Measurements from ENCODE around the gene ZNHIT6. TPM values are rescaled to one million over a fixed set of nuclear protein-coding genes. Genes with fewer than 3 reads are reported as not detected.

The ZNHIT6 gene
- polyA plus RNA-seq, 1 donor (not counting 4 experiments of a cell fraction or from before 2014, with no cell fraction given) = 20.9 TPM

DNA sequence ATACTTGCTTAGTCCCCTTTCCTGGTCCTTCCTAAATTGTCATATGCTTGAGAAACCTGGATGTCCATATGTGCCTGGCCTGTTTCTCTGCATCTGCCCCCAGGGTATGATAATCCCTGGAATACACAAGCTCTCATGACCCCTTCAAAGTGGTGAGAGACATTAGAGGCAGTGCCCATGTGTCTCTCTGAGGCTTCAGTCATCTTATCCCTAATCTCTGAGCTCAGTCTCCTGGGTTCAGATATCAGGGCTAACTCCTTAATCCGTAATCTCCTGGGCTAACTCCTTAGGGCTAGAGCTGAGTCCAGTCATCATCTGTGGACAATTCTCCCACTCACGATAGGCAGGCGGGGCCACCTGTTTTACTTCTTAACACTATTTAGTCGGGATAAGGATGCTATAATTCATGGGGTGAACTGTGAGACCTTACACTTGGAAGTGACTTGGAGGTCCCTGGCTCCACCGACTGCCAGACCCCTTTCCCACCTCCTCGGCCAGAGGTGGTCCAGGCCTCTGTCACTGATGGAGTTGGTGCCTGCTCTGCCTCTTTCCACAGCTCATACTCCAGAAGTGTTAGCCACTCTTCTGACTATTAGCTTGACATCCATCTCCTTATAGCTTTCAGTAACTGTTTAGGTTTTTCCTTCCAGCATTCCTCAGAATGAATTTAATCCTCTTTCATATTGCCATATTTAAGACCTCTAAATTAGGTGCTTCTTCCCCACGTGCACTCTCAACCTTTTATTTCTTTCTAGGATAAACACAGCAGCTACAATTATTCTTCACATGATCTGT is 105.0 kb downstream of the ZNHIT6 start:
- Histone ChIP-seq H3K4me3 (ENCODE audit: control insufficient read depth in 2 of 3, extremely low read depth in 1 of 3, insufficient read depth in 2 of 3, low read depth in 1 of 3, low read length in 3 of 3) (no peak overlapping the region), H3K9me1 (ENCODE audit: control insufficient read depth, extremely low read depth, insufficient read depth, low read length) (no peaks in the 10 kb centered on the region), H3K27me3 (ENCODE audit: control insufficient read depth, extremely low read depth, insufficient read depth, low read length) (no peaks in the 10 kb centered on the region), H3K4me2 (ENCODE audit: control insufficient read depth, extremely low read depth, insufficient read depth, low read depth, low read length) (no peak overlapping the region), H3K79me2 (ENCODE audit: control insufficient read depth, insufficient read depth, low read length) (no peaks in the 10 kb centered on the region), H3K9ac (ENCODE audit: control insufficient read depth, extremely low read depth, insufficient read depth, low read length) (no peak overlapping the region), H3K27ac (ENCODE audit: control insufficient read depth, insufficient read depth, low read length) (no peak overlapping the region), H3K9me3 (ENCODE audit: control insufficient read depth, low read depth, low read length) (no peaks in the 10 kb centered on the region), H3K4me1 (ENCODE audit: control insufficient read depth, extremely low read depth, insufficient read depth, low read length) (peaks cover 22% of the 10 kb centered on the region), H4K20me1 (ENCODE audit: control insufficient read depth, extremely low read depth, insufficient read depth, low read length) (no peaks in the 10 kb centered on the region), H2AFZ (ENCODE audit: control insufficient read depth, low read length) (no peak overlapping the region), H3K36me3 (ENCODE audit: control insufficient read depth in 2 of 2, extremely low read depth in 1 of 2, insufficient read depth in 2 of 2, low read length in 2 of 2) (no peaks in the 10 kb centered on the region)
- dilution Hi-C loops (cut with MboI; ENCODE audit: extremely low pct_ligation_motif_present, low sequenced_read_pairs) = no loop called here
- FAIRE-seq (no peak), DNase-seq (ENCODE audit: low read depth, low spot score) (no peak)
- TF ChIP-seq, protein P1, sequence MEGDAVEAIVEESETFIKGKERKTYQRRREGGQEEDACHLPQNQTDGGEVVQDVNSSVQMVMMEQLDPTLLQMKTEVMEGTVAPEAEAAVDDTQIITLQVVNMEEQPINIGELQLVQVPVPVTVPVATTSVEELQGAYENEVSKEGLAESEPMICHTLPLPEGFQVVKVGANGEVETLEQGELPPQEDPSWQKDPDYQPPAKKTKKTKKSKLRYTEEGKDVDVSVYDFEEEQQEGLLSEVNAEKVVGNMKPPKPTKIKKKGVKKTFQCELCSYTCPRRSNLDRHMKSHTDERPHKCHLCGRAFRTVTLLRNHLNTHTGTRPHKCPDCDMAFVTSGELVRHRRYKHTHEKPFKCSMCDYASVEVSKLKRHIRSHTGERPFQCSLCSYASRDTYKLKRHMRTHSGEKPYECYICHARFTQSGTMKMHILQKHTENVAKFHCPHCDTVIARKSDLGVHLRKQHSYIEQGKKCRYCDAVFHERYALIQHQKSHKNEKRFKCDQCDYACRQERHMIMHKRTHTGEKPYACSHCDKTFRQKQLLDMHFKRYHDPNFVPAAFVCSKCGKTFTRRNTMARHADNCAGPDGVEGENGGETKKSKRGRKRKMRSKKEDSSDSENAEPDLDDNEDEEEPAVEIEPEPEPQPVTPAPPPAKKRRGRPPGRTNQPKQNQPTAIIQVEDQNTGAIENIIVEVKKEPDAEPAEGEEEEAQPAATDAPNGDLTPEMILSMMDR (optimal IDR thresholded peaks at IDR 0.05 in 1 of 3, IDR thresholded peaks at IDR 0.05 in 1 of 3, conservative IDR thresholded peaks at IDR 0.05 in 1 of 3; ENCODE audit: extremely low read depth in 1 of 3, insufficient read depth in 2 of 3, low read length in 3 of 3) = no peak
- no peak for TF ChIP-seq EZH2 (IDR thresholded peaks at IDR 0.05; ENCODE audit: low read length)

DNA sequence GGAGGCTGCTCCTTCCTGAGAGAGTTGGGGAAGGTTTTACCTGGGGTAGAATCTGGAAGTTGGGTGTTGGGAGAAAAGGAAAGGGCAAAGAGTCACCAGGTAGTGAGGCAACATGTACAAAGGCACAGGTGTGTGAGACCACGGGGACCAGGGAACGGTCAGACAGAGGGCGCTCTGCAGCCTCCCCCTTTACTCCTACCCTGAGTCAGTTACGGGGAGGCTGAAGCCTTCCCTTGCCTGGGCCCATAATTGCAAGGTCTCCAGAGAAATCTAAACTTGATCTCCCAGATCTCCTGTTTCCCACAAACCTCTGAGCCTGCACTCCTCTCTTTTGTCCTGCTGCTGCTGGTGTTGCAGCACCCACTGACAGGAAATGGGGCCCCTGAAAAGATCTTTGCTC is 105.7 kb downstream of the ZNHIT6 start:
- H3K9me1 ChIP-seq (ENCODE audit: control insufficient read depth, extremely low read depth, insufficient read depth, low read length) = no peaks in the 10 kb centered on the region
- FAIRE-seq = no peak
- dilution Hi-C loops (cut with MboI; ENCODE audit: extremely low pct_ligation_motif_present, low sequenced_read_pairs) = no loop called here
- H3K36me3 ChIP-seq (ENCODE audit: control insufficient read depth in 2 of 2, extremely low read depth in 1 of 2, insufficient read depth in 2 of 2, low read length in 2 of 2) = no peaks in the 10 kb centered on the region
- H3K79me2 ChIP-seq (ENCODE audit: control insufficient read depth, insufficient read depth, low read length) = no peaks in the 10 kb centered on the region
- H3K9ac ChIP-seq (ENCODE audit: control insufficient read depth, extremely low read depth, insufficient read depth, low read length) = no peak overlapping the region
- H3K4me2 ChIP-seq (ENCODE audit: control insufficient read depth, extremely low read depth, insufficient read depth, low read depth, low read length) = no peak overlapping the region
- no peak overlapping the region for H2AFZ ChIP-seq (ENCODE audit: control insufficient read depth, low read length)
- no peaks in the 10 kb centered on the region for H3K9me3 ChIP-seq (ENCODE audit: control insufficient read depth, low read depth, low read length)
- DNase-seq (ENCODE audit: low read depth, low spot score) = no peak
- H4K20me1 ChIP-seq (ENCODE audit: control insufficient read depth, extremely low read depth, insufficient read depth, low read length) = no peaks in the 10 kb centered on the region
- TF ChIP-seq EZH2 (IDR thresholded peaks at IDR 0.05; ENCODE audit: low read length) = no peak
- TF ChIP-seq, protein P1 (optimal IDR thresholded peaks at IDR 0.05 in 1 of 3, IDR thresholded peaks at IDR 0.05 in 1 of 3, conservative IDR thresholded peaks at IDR 0.05 in 1 of 3; ENCODE audit: extremely low read depth in 1 of 3, insufficient read depth in 2 of 3, low read length in 3 of 3) = peak in 1 of 3 experiments; percentile 15
- H3K4me1 ChIP-seq (ENCODE audit: control insufficient read depth, extremely low read depth, insufficient read depth, low read length) = peaks cover 15% of the 10 kb centered on the region
- H3K27me3 ChIP-seq (ENCODE audit: control insufficient read depth, extremely low read depth, insufficient read depth, low read length) = no peaks in the 10 kb centered on the region
- H3K27ac ChIP-seq (ENCODE audit: control insufficient read depth, insufficient read depth, low read length) = no peak overlapping the region
- H3K4me3 ChIP-seq (ENCODE audit: control insufficient read depth in 2 of 3, extremely low read depth in 1 of 3, insufficient read depth in 2 of 3, low read depth in 1 of 3, low read length in 3 of 3) = no peak overlapping the region
